ENCODE measurements around the gene SMPD3. TPM values are rescaled to one million over a fixed set of nuclear protein-coding genes. Genes with fewer than 3 reads are reported as not detected.

Gene SMPD3
- total RNA-seq, 1 experiment from 2014 or later: 1.4 TPM

DNA sequence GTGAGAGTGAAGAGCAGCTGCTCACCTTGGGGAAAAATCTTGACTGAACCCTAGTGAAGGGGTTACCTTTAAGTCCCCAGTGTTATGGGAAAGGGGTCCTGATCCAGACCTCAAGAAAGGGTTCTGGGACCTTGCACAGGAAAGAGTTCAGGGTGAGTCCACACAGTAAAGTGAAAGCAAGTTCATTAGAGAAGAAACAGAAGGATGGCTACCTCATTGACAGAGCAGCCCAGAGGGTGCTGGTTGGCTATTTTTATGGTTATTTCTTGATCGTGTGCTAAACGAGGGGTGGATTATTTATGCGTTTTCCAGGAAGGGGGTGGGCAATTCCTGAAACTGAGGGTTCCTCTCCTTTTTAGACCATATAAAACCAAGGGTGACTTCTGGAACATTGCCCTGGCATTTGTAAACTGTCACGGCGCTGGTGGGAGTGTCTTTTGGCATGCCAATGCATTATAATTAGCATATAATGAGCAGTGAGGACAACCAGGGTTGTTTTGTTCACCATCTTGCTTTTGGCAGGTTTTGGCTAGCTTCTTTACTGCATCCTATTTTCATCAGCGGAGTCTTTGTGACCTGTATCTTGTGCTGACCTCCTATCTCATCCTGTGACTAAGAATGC, 58.4 kb downstream of the SMPD3 start (continued):
- no peak for TF ChIP-seq FOXP1 (CRISPR knock-in tag; IDR thresholded peaks at IDR 0.05; ENCODE audit: borderline replicate concordance)
- no peak for TF ChIP-seq ZNF671 (CRISPR knock-in tag; IDR thresholded peaks at IDR 0.05)
- TF ChIP-seq, protein P1, sequence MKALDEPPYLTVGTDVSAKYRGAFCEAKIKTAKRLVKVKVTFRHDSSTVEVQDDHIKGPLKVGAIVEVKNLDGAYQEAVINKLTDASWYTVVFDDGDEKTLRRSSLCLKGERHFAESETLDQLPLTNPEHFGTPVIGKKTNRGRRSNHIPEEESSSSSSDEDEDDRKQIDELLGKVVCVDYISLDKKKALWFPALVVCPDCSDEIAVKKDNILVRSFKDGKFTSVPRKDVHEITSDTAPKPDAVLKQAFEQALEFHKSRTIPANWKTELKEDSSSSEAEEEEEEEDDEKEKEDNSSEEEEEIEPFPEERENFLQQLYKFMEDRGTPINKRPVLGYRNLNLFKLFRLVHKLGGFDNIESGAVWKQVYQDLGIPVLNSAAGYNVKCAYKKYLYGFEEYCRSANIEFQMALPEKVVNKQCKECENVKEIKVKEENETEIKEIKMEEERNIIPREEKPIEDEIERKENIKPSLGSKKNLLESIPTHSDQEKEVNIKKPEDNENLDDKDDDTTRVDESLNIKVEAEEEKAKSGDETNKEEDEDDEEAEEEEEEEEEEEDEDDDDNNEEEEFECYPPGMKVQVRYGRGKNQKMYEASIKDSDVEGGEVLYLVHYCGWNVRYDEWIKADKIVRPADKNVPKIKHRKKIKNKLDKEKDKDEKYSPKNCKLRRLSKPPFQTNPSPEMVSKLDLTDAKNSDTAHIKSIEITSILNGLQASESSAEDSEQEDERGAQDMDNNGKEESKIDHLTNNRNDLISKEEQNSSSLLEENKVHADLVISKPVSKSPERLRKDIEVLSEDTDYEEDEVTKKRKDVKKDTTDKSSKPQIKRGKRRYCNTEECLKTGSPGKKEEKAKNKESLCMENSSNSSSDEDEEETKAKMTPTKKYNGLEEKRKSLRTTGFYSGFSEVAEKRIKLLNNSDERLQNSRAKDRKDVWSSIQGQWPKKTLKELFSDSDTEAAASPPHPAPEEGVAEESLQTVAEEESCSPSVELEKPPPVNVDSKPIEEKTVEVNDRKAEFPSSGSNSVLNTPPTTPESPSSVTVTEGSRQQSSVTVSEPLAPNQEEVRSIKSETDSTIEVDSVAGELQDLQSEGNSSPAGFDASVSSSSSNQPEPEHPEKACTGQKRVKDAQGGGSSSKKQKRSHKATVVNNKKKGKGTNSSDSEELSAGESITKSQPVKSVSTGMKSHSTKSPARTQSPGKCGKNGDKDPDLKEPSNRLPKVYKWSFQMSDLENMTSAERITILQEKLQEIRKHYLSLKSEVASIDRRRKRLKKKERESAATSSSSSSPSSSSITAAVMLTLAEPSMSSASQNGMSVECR (CRISPR knock-in tag; IDR thresholded peaks at IDR 0.05; ENCODE audit: borderline replicate concordance): no peak
- no peak for TF ChIP-seq ATF1 (CRISPR knock-in tag; IDR thresholded peaks at IDR 0.05)

DNA sequence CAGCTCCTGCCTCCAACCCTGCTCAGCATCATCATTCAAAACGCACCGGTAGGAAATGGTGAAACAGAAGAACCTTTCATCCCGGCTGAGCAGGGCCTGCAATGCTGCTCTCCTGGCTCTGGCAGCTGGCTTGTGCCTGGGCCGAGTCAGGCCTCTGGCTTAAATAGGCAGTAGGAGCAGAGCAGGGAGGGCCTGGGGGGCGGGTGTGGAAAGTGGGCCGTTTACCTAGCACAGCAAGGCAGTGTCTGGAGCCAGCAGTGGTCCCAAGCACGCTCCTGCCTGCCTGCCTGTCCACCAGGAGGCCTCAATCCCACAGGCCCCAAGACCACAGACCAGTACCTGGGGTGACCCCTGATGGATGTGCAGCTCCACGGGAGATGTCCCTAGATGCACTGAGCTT, 59.3 kb downstream of the SMPD3 start:
- TF ChIP-seq GTF2I (CRISPR knock-in tag; conservative IDR thresholded peaks at IDR 0.05) (no peak), ZBTB21 (CRISPR knock-in tag; IDR thresholded peaks at IDR 0.05; ENCODE audit: borderline replicate concordance) (no peak), ZBTB43 (CRISPR knock-in tag; IDR thresholded peaks at IDR 0.05) (no peak), ATF6 (CRISPR knock-in tag; IDR thresholded peaks at IDR 0.05) (no peak), GRHL2 (CRISPR knock-in tag; IDR thresholded peaks at IDR 0.05; ENCODE audit: insufficient replicate concordance, severe bottlenecking) (no peak), ESRRA (CRISPR knock-in tag; IDR thresholded peaks at IDR 0.05; ENCODE audit: borderline replicate concordance) (no peak), NR2C2 (CRISPR knock-in tag; IDR thresholded peaks at IDR 0.05) (no peak), ZNF219 (CRISPR knock-in tag; IDR thresholded peaks at IDR 0.05; ENCODE audit: borderline replicate concordance) (no peak), RELA (CRISPR knock-in tag; IDR thresholded peaks at IDR 0.05; ENCODE audit: borderline replicate concordance) (no peak), ATF2 (CRISPR knock-in tag; IDR thresholded peaks at IDR 0.05; ENCODE audit: borderline replicate concordance, low read depth) (no peak)
- TF ChIP-seq, protein P2, sequence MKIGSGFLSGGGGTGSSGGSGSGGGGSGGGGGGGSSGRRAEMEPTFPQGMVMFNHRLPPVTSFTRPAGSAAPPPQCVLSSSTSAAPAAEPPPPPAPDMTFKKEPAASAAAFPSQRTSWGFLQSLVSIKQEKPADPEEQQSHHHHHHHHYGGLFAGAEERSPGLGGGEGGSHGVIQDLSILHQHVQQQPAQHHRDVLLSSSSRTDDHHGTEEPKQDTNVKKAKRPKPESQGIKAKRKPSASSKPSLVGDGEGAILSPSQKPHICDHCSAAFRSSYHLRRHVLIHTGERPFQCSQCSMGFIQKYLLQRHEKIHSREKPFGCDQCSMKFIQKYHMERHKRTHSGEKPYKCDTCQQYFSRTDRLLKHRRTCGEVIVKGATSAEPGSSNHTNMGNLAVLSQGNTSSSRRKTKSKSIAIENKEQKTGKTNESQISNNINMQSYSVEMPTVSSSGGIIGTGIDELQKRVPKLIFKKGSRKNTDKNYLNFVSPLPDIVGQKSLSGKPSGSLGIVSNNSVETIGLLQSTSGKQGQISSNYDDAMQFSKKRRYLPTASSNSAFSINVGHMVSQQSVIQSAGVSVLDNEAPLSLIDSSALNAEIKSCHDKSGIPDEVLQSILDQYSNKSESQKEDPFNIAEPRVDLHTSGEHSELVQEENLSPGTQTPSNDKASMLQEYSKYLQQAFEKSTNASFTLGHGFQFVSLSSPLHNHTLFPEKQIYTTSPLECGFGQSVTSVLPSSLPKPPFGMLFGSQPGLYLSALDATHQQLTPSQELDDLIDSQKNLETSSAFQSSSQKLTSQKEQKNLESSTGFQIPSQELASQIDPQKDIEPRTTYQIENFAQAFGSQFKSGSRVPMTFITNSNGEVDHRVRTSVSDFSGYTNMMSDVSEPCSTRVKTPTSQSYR (CRISPR knock-in tag; IDR thresholded peaks at IDR 0.05): no peak
- TF ChIP-seq, protein P3, sequence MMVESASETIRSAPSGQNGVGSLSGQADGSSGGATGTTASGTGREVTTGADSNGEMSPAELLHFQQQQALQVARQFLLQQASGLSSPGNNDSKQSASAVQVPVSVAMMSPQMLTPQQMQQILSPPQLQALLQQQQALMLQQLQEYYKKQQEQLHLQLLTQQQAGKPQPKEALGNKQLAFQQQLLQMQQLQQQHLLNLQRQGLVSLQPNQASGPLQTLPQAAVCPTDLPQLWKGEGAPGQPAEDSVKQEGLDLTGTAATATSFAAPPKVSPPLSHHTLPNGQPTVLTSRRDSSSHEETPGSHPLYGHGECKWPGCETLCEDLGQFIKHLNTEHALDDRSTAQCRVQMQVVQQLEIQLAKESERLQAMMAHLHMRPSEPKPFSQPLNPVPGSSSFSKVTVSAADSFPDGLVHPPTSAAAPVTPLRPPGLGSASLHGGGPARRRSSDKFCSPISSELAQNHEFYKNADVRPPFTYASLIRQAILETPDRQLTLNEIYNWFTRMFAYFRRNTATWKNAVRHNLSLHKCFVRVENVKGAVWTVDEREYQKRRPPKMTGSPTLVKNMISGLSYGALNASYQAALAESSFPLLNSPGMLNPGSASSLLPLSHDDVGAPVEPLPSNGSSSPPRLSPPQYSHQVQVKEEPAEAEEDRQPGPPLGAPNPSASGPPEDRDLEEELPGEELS (CRISPR knock-in tag; IDR thresholded peaks at IDR 0.05): no peak
- TF ChIP-seq, protein P4, sequence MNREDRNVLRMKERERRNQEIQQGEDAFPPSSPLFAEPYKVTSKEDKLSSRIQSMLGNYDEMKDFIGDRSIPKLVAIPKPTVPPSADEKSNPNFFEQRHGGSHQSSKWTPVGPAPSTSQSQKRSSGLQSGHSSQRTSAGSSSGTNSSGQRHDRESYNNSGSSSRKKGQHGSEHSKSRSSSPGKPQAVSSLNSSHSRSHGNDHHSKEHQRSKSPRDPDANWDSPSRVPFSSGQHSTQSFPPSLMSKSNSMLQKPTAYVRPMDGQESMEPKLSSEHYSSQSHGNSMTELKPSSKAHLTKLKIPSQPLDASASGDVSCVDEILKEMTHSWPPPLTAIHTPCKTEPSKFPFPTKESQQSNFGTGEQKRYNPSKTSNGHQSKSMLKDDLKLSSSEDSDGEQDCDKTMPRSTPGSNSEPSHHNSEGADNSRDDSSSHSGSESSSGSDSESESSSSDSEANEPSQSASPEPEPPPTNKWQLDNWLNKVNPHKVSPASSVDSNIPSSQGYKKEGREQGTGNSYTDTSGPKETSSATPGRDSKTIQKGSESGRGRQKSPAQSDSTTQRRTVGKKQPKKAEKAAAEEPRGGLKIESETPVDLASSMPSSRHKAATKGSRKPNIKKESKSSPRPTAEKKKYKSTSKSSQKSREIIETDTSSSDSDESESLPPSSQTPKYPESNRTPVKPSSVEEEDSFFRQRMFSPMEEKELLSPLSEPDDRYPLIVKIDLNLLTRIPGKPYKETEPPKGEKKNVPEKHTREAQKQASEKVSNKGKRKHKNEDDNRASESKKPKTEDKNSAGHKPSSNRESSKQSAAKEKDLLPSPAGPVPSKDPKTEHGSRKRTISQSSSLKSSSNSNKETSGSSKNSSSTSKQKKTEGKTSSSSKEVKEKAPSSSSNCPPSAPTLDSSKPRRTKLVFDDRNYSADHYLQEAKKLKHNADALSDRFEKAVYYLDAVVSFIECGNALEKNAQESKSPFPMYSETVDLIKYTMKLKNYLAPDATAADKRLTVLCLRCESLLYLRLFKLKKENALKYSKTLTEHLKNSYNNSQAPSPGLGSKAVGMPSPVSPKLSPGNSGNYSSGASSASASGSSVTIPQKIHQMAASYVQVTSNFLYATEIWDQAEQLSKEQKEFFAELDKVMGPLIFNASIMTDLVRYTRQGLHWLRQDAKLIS (CRISPR knock-in tag; IDR thresholded peaks at IDR 0.05; ENCODE audit: borderline replicate concordance): no peak
- DNase-seq (ENCODE audit: low spot score) (no peak), ATAC-seq (peak; percentile 18)
- H3K27ac Mint-ChIP-seq: no peak overlapping the region
- H3K36me3 Mint-ChIP-seq: no peaks in the 10 kb centered on the region
- ChIA-PET CTCF (interaction anchor here (1.0 to 2.1 kb wide), 4 partner anchors 12 to 122 kb away, joined by 3 to 7 read pairs (median 3); no protein-coding TSS in a partner anchor), POLR2A (no interaction called here)
- H3K4me3 Mint-ChIP-seq: no peak overlapping the region
- no peaks in the 10 kb centered on the region for H3K27me3 Mint-ChIP-seq (ENCODE audit: low read depth)
- H3K9me3 Mint-ChIP-seq: no peaks in the 10 kb centered on the region
- peaks cover 54% of the 10 kb centered on the region for H3K4me1 Mint-ChIP-seq

Data from WTC11 (cell line).